SK-N-SH (cell line): ENCODE results near the gene OGN. TPM values are rescaled to one million over a fixed set of nuclear protein-coding genes. Genes with fewer than 3 reads are reported as not detected.

Experiments
- CTCF ChIA-PET: fragments of 300-600, 350-600 bp; formaldehyde crosslinking; extraction: SDS; loops from one replicate; lab custom pipeline; 2021; lab: Yijun Ruan, JAX
- POLR2A ChIA-PET: fragments of 350-600 bp; sonication (Branson Sonifier 250); formaldehyde crosslinking; extraction: SDS; loops from one replicate; lab custom pipeline; 2020; ENCODE audit warnings: antibody characterized with exemption, inconsistent platforms; lab: Yijun Ruan, JAX
- DNase-seq: peaks from one replicate; pipeline ENCODE4 v3.0.0; 2012
- H2AFZ ChIP-seq: fragments of 200-600 bp; sonication (generic); 2 replicates; pipeline ENCODE4 v1.8.1; 2016; ENCODE audit warnings: antibody characterized with exemption, mild to moderate bottlenecking, low read depth
- H3F3A ChIP-seq: fragments of 200-600 bp; sonication (generic); replicated peaks from 2 replicates; pipeline ENCODE3; 2016; ENCODE audit warnings: antibody characterized with exemption, mild to moderate bottlenecking; ENCODE audit not compliant: insufficient read depth
- H3K27ac ChIP-seq, 2 experiments: fragments of 200-500 bp in 1 of 2; fragments of 200-600 bp in 1 of 2; sonication (Bioruptor generic) in 1 of 2; sonication (generic), shearing (Covaris generic) in 1 of 2; 2 replicates each; pipeline versions ENCODE4 v1.5.1 to v1.6.1; 2014 to 2016; ENCODE audit warnings: low read depth in 2 of 2, inconsistent platforms in 1 of 2, low read length in 1 of 2, mild to moderate bottlenecking in 1 of 2, mixed read lengths in 1 of 2
- H3K27me3 ChIP-seq: fragments of 200-600 bp; sonication (generic), shearing (Covaris generic); 2 replicates; pipeline ENCODE4 v1.6.1; 2016; ENCODE audit warnings: mixed run types; ENCODE audit not compliant: insufficient read depth
- H3K36me3 ChIP-seq, 2 experiments: fragments of 200-500 bp in 1 of 2; fragments of 200-600 bp in 1 of 2; sonication (Bioruptor generic) in 1 of 2; sonication (generic) in 1 of 2; replicated peaks in 1 of 2; 2 replicates each; pipeline versions ENCODE3 to v1.5.1; 2014 to 2016; ENCODE audit warnings: low read length in 1 of 2, mild to moderate bottlenecking in 1 of 2; ENCODE audit not compliant: insufficient read depth in 2 of 2, control insufficient read depth in 1 of 2
- H3K4me1 ChIP-seq, 2 experiments: fragments of 200-500 bp in 1 of 2; fragments of 200-600 bp in 1 of 2; sonication (Bioruptor generic) in 1 of 2; sonication (generic), shearing (Covaris generic) in 1 of 2; 2 replicates each; pipeline versions ENCODE4 v1.5.1 to v1.6.1; 2014 to 2016; ENCODE audit warnings: low read depth in 1 of 2, low read length in 1 of 2, mixed run types in 1 of 2; ENCODE audit not compliant: insufficient read depth in 2 of 2, control insufficient read depth in 1 of 2
- H3K4me2 ChIP-seq: fragments of 200-600 bp; sonication (generic), shearing (Covaris generic); 2 replicates; pipeline ENCODE4 v1.6.1; 2017; ENCODE audit warnings: mixed run types
- H3K4me3 ChIP-seq, 2 experiments: fragments of 200-500 bp in 1 of 2; fragments of 200-600 bp in 1 of 2; sonication (Bioruptor generic) in 1 of 2; sonication (generic), shearing (Covaris generic) in 1 of 2; 2 replicates each; pipeline versions ENCODE4 v1.5.1 to v1.8.1; 2014 to 2016; ENCODE audit warnings: low read depth in 2 of 2, inconsistent platforms in 1 of 2, low read length in 1 of 2, mild to moderate bottlenecking in 1 of 2, mixed read lengths in 1 of 2, moderate library complexity in 1 of 2
- H3K79me2 ChIP-seq: fragments of 200-600 bp; sonication (generic); 2 replicates; pipeline ENCODE4 v1.8.1; 2017; ENCODE audit warnings: mild to moderate bottlenecking; ENCODE audit not compliant: insufficient read depth
- H3K9ac ChIP-seq: fragments of 200-600 bp; sonication (generic); 2 replicates; pipeline ENCODE4 v1.6.1; 2017; ENCODE audit warnings: mixed run types
- H3K9me2 ChIP-seq: fragments of 200-600 bp; sonication (generic); 2 replicates; pipeline ENCODE4 v1.6.1; 2017; ENCODE audit warnings: mixed run types
- H3K9me3 ChIP-seq: fragments of 200-600 bp; sonication (generic); 2 replicates; pipeline ENCODE4 v1.6.1; 2017; ENCODE audit warnings: mixed run types, mild to moderate bottlenecking, moderate library complexity
- H4K20me1 ChIP-seq: fragments of 200-600 bp; sonication (generic); 2 replicates; pipeline ENCODE4 v1.6.1; 2017; ENCODE audit warnings: mild to moderate bottlenecking, mixed run types; ENCODE audit not compliant: insufficient read depth
- CHD2 ChIP-seq: fragments of 150-350 bp; IDR thresholded peaks from 2 replicates; pipeline ENCODE4 v1.6.1; 2018; ENCODE audit warnings: low read length; ENCODE audit not compliant: partially characterized antibody
- EZH2phosphoT487 ChIP-seq: fragments of 200-600 bp; sonication (generic); IDR thresholded peaks from 2 replicates; pipeline ENCODE4 v1.6.1; 2017; ENCODE audit warnings: low read depth, mixed run types, mild to moderate bottlenecking, antibody characterized with exemption, moderate library complexity, borderline replicate concordance
- FOSL2 ChIP-seq: IDR thresholded peaks from 2 replicates; pipeline ENCODE4 v1.4.0; 2012; ENCODE audit warnings: low read depth, mild to moderate bottlenecking, moderate library complexity, borderline replicate concordance
- GATA2 ChIP-seq: sonication (generic); formaldehyde crosslinking; IDR thresholded peaks from 2 replicates; pipeline ENCODE4 v1.5.0; 2020; ENCODE audit warnings: mild to moderate bottlenecking, missing genetic modification reagents
- IRF3 ChIP-seq: fragments of 150-350 bp; IDR thresholded peaks from 2 replicates; pipeline ENCODE4 v1.6.1; 2016; ENCODE audit warnings: mild to moderate bottlenecking, low read depth, low read length
- MEF2A ChIP-seq: IDR thresholded peaks from 2 replicates; pipeline ENCODE4 v1.4.0; 2012; ENCODE audit warnings: low read depth, borderline replicate concordance
- MXI1 ChIP-seq: IDR thresholded peaks from 2 replicates; pipeline ENCODE4 v1.6.1; 2012; ENCODE audit warnings: mild to moderate bottlenecking, low read depth, low read length, improper control_type of control experiment
- PBX3 ChIP-seq: IDR thresholded peaks from 2 replicates; pipeline ENCODE4; 2012
- RAD21 ChIP-seq: IDR thresholded peaks from 2 replicates; pipeline ENCODE4 v1.6.1; 2012; ENCODE audit warnings: mild to moderate bottlenecking, low read length
- REST ChIP-seq: IDR thresholded peaks from 2 replicates; pipeline ENCODE4 v1.6.1; 2012; ENCODE audit warnings: mild to moderate bottlenecking, low read depth, low read length, moderate library complexity
- RXRA ChIP-seq: IDR thresholded peaks from 2 replicates; pipeline ENCODE4 v1.4.0; 2012; ENCODE audit warnings: low read depth, mild to moderate bottlenecking, borderline replicate concordance
- SIN3A ChIP-seq: IDR thresholded peaks from 2 replicates; pipeline ENCODE4 v1.6.1; 2012; ENCODE audit warnings: low read depth, mild to moderate bottlenecking, low read length, moderate library complexity, borderline replicate concordance
- SMC3 ChIP-seq: IDR thresholded peaks from 2 replicates; pipeline ENCODE4 v1.6.1; 2012; ENCODE audit warnings: low read depth, low read length, improper control_type of control experiment
- TCF12 ChIP-seq: IDR thresholded peaks from 2 replicates; pipeline ENCODE4 v1.4.0; 2012
- TEAD4 ChIP-seq: IDR thresholded peaks from 2 replicates; pipeline ENCODE4 v1.4.0; 2012; ENCODE audit warnings: mild to moderate bottlenecking, borderline replicate concordance; ENCODE audit not compliant: insufficient read depth
- YY1 ChIP-seq: IDR thresholded peaks from 2 replicates; pipeline ENCODE4 v1.4.0; 2012; ENCODE audit warnings: low read depth, mild to moderate bottlenecking
- WGBS: methylation state at CpG from one replicate; pipeline ENCODE4 v1.1.6; 2017; ENCODE audit warnings: low lambda C conversion rate; 5-methylcytosine and 5-hydroxymethylcytosine counted together
- polyA plus RNA-seq, 3 experiments: library from polyadenylated mRNA; depleted of rRNA; stranded (reverse); fragments of >200 nt; gene quantifications; 2 replicates each; pipeline ENCODE4 v1.2.3, GENCODE V29; 2012
- TF ChIP-seq, protein P1 (sequence below): fragments of 200-600 bp; sonication (generic); IDR thresholded peaks from 2 replicates; pipeline ENCODE4 v1.6.1; 2017; ENCODE audit warnings: antibody characterized with exemption, mild to moderate bottlenecking, moderate library complexity

OGN gene
- polyA plus RNA-seq, 1 of the 3 experiments (the other 2 are of a cell fraction) = 0.03 TPM

DNA sequence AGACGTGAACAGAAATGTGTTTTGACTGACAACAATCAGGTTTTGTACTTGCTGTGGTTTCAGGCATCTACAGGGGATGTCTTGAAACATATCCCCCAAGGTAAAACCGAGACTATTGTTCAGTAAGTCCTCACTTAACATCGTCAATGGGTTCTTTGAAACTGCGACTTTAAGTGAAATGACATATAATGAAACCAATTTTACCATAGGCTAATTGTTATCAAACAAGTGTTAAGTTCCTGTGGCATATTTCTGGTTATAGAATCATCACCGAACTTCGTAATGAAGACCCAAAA is 36.3 kb upstream of the OGN start:
- TF ChIP-seq TCF12 = no peak
- TF ChIP-seq FOSL2 = no peak
- no peak for TF ChIP-seq CHD2
- no peak for TF ChIP-seq SIN3A
- TF ChIP-seq IRF3 = no peak
- TF ChIP-seq GATA2 = no peak
- no peak for TF ChIP-seq SMC3
- TF ChIP-seq MEF2A = no peak
- TF ChIP-seq, protein P1, sequence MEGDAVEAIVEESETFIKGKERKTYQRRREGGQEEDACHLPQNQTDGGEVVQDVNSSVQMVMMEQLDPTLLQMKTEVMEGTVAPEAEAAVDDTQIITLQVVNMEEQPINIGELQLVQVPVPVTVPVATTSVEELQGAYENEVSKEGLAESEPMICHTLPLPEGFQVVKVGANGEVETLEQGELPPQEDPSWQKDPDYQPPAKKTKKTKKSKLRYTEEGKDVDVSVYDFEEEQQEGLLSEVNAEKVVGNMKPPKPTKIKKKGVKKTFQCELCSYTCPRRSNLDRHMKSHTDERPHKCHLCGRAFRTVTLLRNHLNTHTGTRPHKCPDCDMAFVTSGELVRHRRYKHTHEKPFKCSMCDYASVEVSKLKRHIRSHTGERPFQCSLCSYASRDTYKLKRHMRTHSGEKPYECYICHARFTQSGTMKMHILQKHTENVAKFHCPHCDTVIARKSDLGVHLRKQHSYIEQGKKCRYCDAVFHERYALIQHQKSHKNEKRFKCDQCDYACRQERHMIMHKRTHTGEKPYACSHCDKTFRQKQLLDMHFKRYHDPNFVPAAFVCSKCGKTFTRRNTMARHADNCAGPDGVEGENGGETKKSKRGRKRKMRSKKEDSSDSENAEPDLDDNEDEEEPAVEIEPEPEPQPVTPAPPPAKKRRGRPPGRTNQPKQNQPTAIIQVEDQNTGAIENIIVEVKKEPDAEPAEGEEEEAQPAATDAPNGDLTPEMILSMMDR = no peak
- TF ChIP-seq EZH2phosphoT487 = no peak
- TF ChIP-seq YY1 = no peak
- TF ChIP-seq PBX3 = no peak
- no peak for TF ChIP-seq MXI1
- no peak for TF ChIP-seq TEAD4
- no peak for TF ChIP-seq RXRA
- TF ChIP-seq RAD21 = no peak
- TF ChIP-seq REST = no peak
- 92% methylated on average over 6 of the region's 6 CpGs for WGBS
- Histone ChIP-seq H3F3A (peaks cover 7% of the 10 kb centered on the region), H2AFZ (no peak overlapping the region), H3K9me2 (no peaks in the 10 kb centered on the region), H3K79me2 (no peaks in the 10 kb centered on the region), H3K9me3 (no peaks in the 10 kb centered on the region), H3K36me3 (no peaks in the 10 kb centered on the region), H3K9ac (no peak overlapping the region), H3K27me3 (no peaks in the 10 kb centered on the region), H4K20me1 (no peaks in the 10 kb centered on the region), H3K27ac (no peak overlapping the region), H3K4me3 (no peak overlapping the region), H3K4me2 (no peak overlapping the region), H3K4me1 (peaks cover 0 to 5% of the 10 kb centered on the region in 2 experiments; a peak in 1 of 4 replicates)
- DNase-seq = no peak
- ChIA-PET CTCF (interaction anchor here (1.5 to 5.2 kb wide), 6 partner anchors 8 to 300 kb away, joined by 3 to 61 read pairs (median 15); partner anchors contain the start of genes CENPP and NOL8), POLR2A (no interaction called here)
